Endothelial cell of umbilical vein (primary cell): ENCODE data around the gene ZDHHC17. TPM values are rescaled to one million over a fixed set of nuclear protein-coding genes. Genes with fewer than 3 reads are reported as not detected.
A peak's percentile ranks its signal among the peaks of the same experiment; 100 is the strongest.

Experiments used
- BruUV-seq: library from RNA; stranded (reverse); fragments of 400-500 nt; replicated peaks from 2 replicates; lab custom pipeline; 2021; lab: Mats Ljungman, UMichigan
- CTCF ChIA-PET: fragments of 300-600, 350-600 bp; sonication (Branson Sonifier 250); formaldehyde crosslinking; loops from one replicate; lab custom pipeline; 2021; ENCODE audit warnings: antibody characterized with exemption, inconsistent platforms; lab: Charles Lee
- POLR2A ChIA-PET: fragments of 300-600, 350-600 bp; sonication (Branson Sonifier 250); formaldehyde crosslinking; loops from one replicate; lab custom pipeline; 2021; ENCODE audit warnings: antibody characterized with exemption, inconsistent platforms; lab: Charles Lee
- DNase-seq: peaks from one replicate; pipeline ENCODE4 v3.0.0-alpha.2; 2011; ENCODE audit warnings: low read depth, low spot score
- FAIRE-seq: peaks from 2 replicates; lab custom pipeline; 2011; peaks lifted over from hg19 to GRCh38; lab: Jason Lieb, UNC
- H2AFZ ChIP-seq: 2 replicates; pipeline ENCODE4 v1.6.0; 2012; ENCODE audit warnings: low read depth, low read length, control low read depth, inconsistent platforms
- H3K27ac ChIP-seq: 2 replicates; pipeline ENCODE4 v1.5.1; 2011; ENCODE audit warnings: low read depth, mild to moderate bottlenecking, control low read depth, low read length, moderate library complexity; ENCODE audit not compliant: insufficient read depth
- H3K27me3 ChIP-seq, 2 experiments: 2 replicates each; pipeline versions ENCODE4 v1.6.0 to v1.6.1; 2011; ENCODE audit warnings: low read length in 2 of 2, mixed read lengths in 1 of 2; ENCODE audit not compliant: control insufficient read depth in 2 of 2, insufficient read depth in 2 of 2
- H3K36me3 ChIP-seq, 2 experiments: 2 replicates in 1 of 2; 3 replicates in 1 of 2; pipeline ENCODE4 v1.5.1; 2011; ENCODE audit warnings: low read length in 2 of 2, mild to moderate bottlenecking in 1 of 2, moderate library complexity in 1 of 2; ENCODE audit not compliant: control insufficient read depth in 2 of 2, insufficient read depth in 2 of 2; ENCODE audit errors: extremely low read depth in 1 of 2
- H3K4me1 ChIP-seq: 3 replicates; pipeline ENCODE4 v1.5.1; 2011; ENCODE audit warnings: mild to moderate bottlenecking, low read length; ENCODE audit not compliant: control insufficient read depth, insufficient read depth; ENCODE audit errors: extremely low read depth
- H3K4me2 ChIP-seq: 2 replicates; pipeline ENCODE4 v1.6.1; 2011; ENCODE audit warnings: low read length, control low read depth, mixed read lengths; ENCODE audit not compliant: insufficient read depth
- H3K4me3 ChIP-seq, 3 experiments: fragments of 200-600 bp in 1 of 3; sonication (generic), shearing (Covaris generic) in 1 of 3; replicated peaks in 1 of 3; 2 replicates each; pipeline ENCODE4 v1.5.1; 2011 to 2016; ENCODE audit warnings: control low read depth in 3 of 3, low read length in 3 of 3, mild to moderate bottlenecking in 2 of 3, inconsistent platforms in 1 of 3, low read depth in 1 of 3, moderate library complexity in 1 of 3; ENCODE audit not compliant: insufficient read depth in 1 of 3
- H3K79me2 ChIP-seq: 2 replicates; pipeline ENCODE4 v1.6.0; 2012; ENCODE audit warnings: low read length, inconsistent platforms; ENCODE audit not compliant: control insufficient read depth, insufficient read depth
- H3K9ac ChIP-seq: replicated peaks from 2 replicates; pipeline ENCODE3; 2011; ENCODE audit warnings: low read length, control low read depth; ENCODE audit not compliant: insufficient read depth; ENCODE audit errors: extremely low read depth
- H3K9me1 ChIP-seq: replicated peaks from 3 replicates; pipeline ENCODE4 v1.6.0; 2011; ENCODE audit warnings: mild to moderate bottlenecking, low read length; ENCODE audit not compliant: control insufficient read depth, insufficient read depth; ENCODE audit errors: extremely low read depth
- H3K9me3 ChIP-seq: replicated peaks from 2 replicates; pipeline ENCODE4 v1.5.1; 2012; ENCODE audit warnings: low read length, inconsistent platforms; ENCODE audit not compliant: control insufficient read depth, insufficient read depth
- H4K20me1 ChIP-seq: replicated peaks from 2 replicates; pipeline ENCODE3; 2011; ENCODE audit warnings: mild to moderate bottlenecking, low read length; ENCODE audit not compliant: control insufficient read depth, insufficient read depth; ENCODE audit errors: extremely low read depth
- EZH2 ChIP-seq: IDR thresholded peaks from 2 replicates; pipeline ENCODE4 v1.6.1; 2012; ENCODE audit warnings: borderline replicate concordance, low read depth, mild to moderate bottlenecking, moderate library complexity, low read length, inconsistent platforms; ENCODE audit not compliant: severe bottlenecking
- FOS ChIP-seq: IDR thresholded peaks from 2 replicates; pipeline ENCODE4 v1.6.1; 2011; ENCODE audit warnings: mild to moderate bottlenecking, low read length, moderate library complexity, borderline replicate concordance; ENCODE audit not compliant: insufficient read depth
- JUN ChIP-seq: IDR thresholded peaks from 2 replicates; pipeline ENCODE4 v1.6.1; 2011; ENCODE audit warnings: borderline replicate concordance, low read depth; ENCODE audit not compliant: insufficient read length, insufficient read depth
- MYC ChIP-seq: IDR thresholded peaks from one replicate; pipeline ENCODE4 v1.6.1; 2011; ENCODE audit warnings: mild to moderate bottlenecking, low read depth, low read length
- POLR2A ChIP-seq: IDR thresholded peaks from 2 replicates; pipeline ENCODE4 v1.6.1; 2012; ENCODE audit warnings: low read depth, mild to moderate bottlenecking, control low read depth, low read length
- POLR2AphosphoS5 ChIP-seq: IDR thresholded peaks from 2 replicates; pipeline ENCODE4 v1.6.1; 2012; ENCODE audit warnings: low read depth, mild to moderate bottlenecking, control low read depth, low read length, moderate library complexity; ENCODE audit not compliant: insufficient read depth
- dilution Hi-C: fragments of 300-500 bp; cut with MboI; formaldehyde crosslinking; loops from one replicate; pipeline ENCODE4 v1.15.0; 2019; ENCODE audit warnings: low sequenced_read_pairs; ENCODE audit not compliant: extremely low pct_ligation_motif_present
- intact Hi-C: fragments of 100-400 bp; cut with micrococcal nuclease; formaldehyde crosslinking; loops from one replicate; pipeline ENCODE4 v1.10.0; 2022
- polyA plus RNA-seq, 4 experiments: library from polyadenylated mRNA; depleted of rRNA in 3 of 4; stranded (reverse) in 3 of 4; unstranded in 1 of 4; fragments of >200 nt; gene quantifications; 2 replicates each; pipeline versions ENCODE4 v1.2.1 to v1.2.3, GENCODE V29; 2011 to 2012; ENCODE audit warnings: missing spikeins in 1 of 4
- total RNA-seq: library from RNA; stranded (reverse); gene quantifications from 2 replicates; pipeline ENCODE4 v1.2.3, GENCODE V29; 2021
- TF ChIP-seq, protein P1 (sequence below), 2 donors: IDR thresholded peaks; 1 replicate in 1 of 2; 2 replicates in 1 of 2; pipeline ENCODE4 v1.5.1; 2011; ENCODE audit warnings: low read length in 2 of 2, mild to moderate bottlenecking in 2 of 2, moderate library complexity in 2 of 2, control low read depth in 1 of 2, inconsistent platforms in 1 of 2, low read depth in 1 of 2; ENCODE audit not compliant: insufficient read depth in 1 of 2; ENCODE audit errors: extremely low read depth in 1 of 2

The ZDHHC17 gene
- total and polyA plus RNA-seq, 2 donors (not counting 3 experiments of a cell fraction or from before 2014, with no cell fraction given): 21.2 to 26.9 TPM

DNA sequence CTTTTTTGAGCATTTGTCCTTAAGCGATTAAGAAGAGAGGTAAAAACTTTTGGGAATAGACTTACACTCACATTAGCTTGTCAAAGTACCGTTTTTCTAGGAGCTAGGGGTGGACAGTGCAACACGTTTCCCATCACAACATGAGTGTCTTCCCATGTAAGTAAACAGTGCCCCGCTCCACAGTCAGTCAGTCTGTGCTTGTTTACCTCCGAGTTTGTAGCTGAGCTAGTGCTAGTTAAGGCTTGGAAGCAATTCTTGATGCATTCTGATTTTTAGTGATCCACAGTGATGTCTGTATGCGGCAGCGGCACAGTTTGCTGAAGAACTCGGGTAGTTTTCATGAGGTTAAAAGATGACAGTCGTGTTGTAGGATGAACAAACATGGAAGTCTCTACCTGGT lies 941 bp downstream of the ZDHHC17 start:
- dilution Hi-C loops (no loop called here), intact Hi-C loops (loop anchor here (1.0 kb wide), 1 partner anchor 206 kb away; the partner anchor contains the start of gene OSBPL8)
- peak overlapping the region; percentile 91 for H3K27ac ChIP-seq
- H3K9me1 ChIP-seq: no peaks in the 10 kb centered on the region
- BruUV-seq: TSS peak; percentile 38
- peak overlapping the region; percentile 85 for H3K4me2 ChIP-seq
- DNase-seq: no peak
- H3K9ac ChIP-seq: peak overlapping the region; percentile 91
- no peak for TF ChIP-seq MYC
- TF ChIP-seq, protein P1, sequence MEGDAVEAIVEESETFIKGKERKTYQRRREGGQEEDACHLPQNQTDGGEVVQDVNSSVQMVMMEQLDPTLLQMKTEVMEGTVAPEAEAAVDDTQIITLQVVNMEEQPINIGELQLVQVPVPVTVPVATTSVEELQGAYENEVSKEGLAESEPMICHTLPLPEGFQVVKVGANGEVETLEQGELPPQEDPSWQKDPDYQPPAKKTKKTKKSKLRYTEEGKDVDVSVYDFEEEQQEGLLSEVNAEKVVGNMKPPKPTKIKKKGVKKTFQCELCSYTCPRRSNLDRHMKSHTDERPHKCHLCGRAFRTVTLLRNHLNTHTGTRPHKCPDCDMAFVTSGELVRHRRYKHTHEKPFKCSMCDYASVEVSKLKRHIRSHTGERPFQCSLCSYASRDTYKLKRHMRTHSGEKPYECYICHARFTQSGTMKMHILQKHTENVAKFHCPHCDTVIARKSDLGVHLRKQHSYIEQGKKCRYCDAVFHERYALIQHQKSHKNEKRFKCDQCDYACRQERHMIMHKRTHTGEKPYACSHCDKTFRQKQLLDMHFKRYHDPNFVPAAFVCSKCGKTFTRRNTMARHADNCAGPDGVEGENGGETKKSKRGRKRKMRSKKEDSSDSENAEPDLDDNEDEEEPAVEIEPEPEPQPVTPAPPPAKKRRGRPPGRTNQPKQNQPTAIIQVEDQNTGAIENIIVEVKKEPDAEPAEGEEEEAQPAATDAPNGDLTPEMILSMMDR (IDR thresholded peaks at IDR 0.05; ENCODE audit: extremely low read depth in 1 of 2, insufficient read depth in 1 of 2, low read depth in 1 of 2, low read length in 2 of 2): no peak
- TF ChIP-seq POLR2AphosphoS5: no peak
- no peak for TF ChIP-seq POLR2A
- TF ChIP-seq FOS: no peak
- CTCF ChIA-PET: interaction anchor here (0.8 to 1.9 kb wide), 3 partner anchors 25 to 143 kb away, joined by 3 to 5 read pairs (median 5); no protein-coding TSS in a partner anchor
- no peaks in the 10 kb centered on the region for H3K36me3 ChIP-seq
- peak overlapping the region; percentile 99 for H2AFZ ChIP-seq
- no peaks in the 10 kb centered on the region for H3K9me3 ChIP-seq
- H3K79me2 ChIP-seq: peaks cover 48% of the 10 kb centered on the region
- POLR2A ChIA-PET: no interaction called here
- no peaks in the 10 kb centered on the region for H4K20me1 ChIP-seq
- H3K4me3 ChIP-seq: peak overlapping the region; percentile 75 to 88 (median 75)
- FAIRE-seq: no peak
- H3K27me3 ChIP-seq: no peaks in the 10 kb centered on the region
- H3K4me1 ChIP-seq: peaks cover 17% of the 10 kb centered on the region

DNA sequence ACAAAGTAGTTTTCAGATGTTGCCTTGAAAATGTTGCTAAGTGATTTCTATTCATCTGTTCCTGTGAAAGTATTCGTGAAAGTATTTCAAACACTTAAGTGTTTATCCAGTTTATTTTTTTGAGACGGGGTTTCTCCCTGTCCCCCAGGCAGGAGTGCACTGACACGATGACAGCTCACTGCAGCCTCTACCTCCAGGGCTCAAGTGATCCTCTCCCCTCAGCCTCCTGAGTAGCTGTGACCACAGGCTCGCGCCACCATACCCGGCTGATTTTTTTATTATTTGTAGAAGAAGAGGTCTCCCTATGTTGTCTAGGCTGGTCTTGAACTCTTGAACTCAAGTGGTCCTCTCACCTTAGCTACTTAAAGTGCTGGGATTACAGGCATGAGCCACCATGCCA lies 1.7 kb downstream of the ZDHHC17 start:
- ChIA-PET CTCF (interaction anchor here (1.2 to 1.9 kb wide), 2 partner anchors 10 to 25 kb away, joined by 3 to 5 read pairs; no protein-coding TSS in a partner anchor), POLR2A (interaction anchor here (0.6 kb wide), 1 partner anchor 1286 kb away, joined by 3 read pairs; no protein-coding TSS in a partner anchor)
- FAIRE-seq (no peak), DNase-seq (no peak)
- TF ChIP-seq JUN (no peak), EZH2 (no peak)
- TF ChIP-seq, protein P1 (IDR thresholded peaks at IDR 0.05; ENCODE audit: extremely low read depth in 1 of 2, insufficient read depth in 1 of 2, low read depth in 1 of 2, low read length in 2 of 2): no peak
- BruUV-seq: no TSS peak
- Histone ChIP-seq H3K9me1 (no peaks in the 10 kb centered on the region), H3K79me2 (peaks cover 55% of the 10 kb centered on the region), H3K4me3 (no peak overlapping the region), H4K20me1 (no peaks in the 10 kb centered on the region), H3K4me1 (peaks cover 17% of the 10 kb centered on the region), H3K4me2 (peak overlapping the region; percentile 85), H2AFZ (no peak overlapping the region), H3K27me3 (no peaks in the 10 kb centered on the region), H3K36me3 (no peaks in the 10 kb centered on the region), H3K9me3 (no peaks in the 10 kb centered on the region), H3K27ac (no peak overlapping the region), H3K9ac (no peak overlapping the region)
- dilution Hi-C loops (no loop called here), intact Hi-C loops (no loop called here)
